Lung (tissue), 12 donors: ENCODE measurements around the gene PRSS12. TPM values are rescaled to one million over a fixed set of nuclear protein-coding genes. Genes with fewer than 3 reads are reported as not detected.

Experiments used
- ATAC-seq: fragments of 200-7000 bp; cut with Tn5 transposase; one replicate; pipeline ENCODE4 v1.9.1; 2020; ENCODE audit warnings: moderate number of reproducible peaks; ENCODE audit not compliant: insufficient read depth, low FRiP score
- DNase-seq, 3 donors: peaks; one replicate each; pipeline ENCODE4 v3.0.0-alpha.2; 2013 to 2017
- H3K27ac ChIP-seq, 2 donors: one replicate each; pipeline ENCODE4 v1.5.1; 2013; ENCODE audit warnings: mild to moderate bottlenecking in 2 of 2, moderate library complexity in 2 of 2, control low read depth in 1 of 2, inconsistent platforms in 1 of 2, low read depth in 1 of 2, low read length in 1 of 2
- H3K27me3 ChIP-seq, 3 donors: one replicate each; pipeline ENCODE4 v1.5.1; 2013; ENCODE audit warnings: low read length in 2 of 3; ENCODE audit not compliant: control insufficient read depth in 3 of 3, insufficient read depth in 3 of 3
- H3K36me3 ChIP-seq, 4 donors: one replicate each; pipeline ENCODE4 v1.5.1; 2013; ENCODE audit warnings: low read length in 4 of 4, mild to moderate bottlenecking in 1 of 4, moderate library complexity in 1 of 4; ENCODE audit not compliant: control insufficient read depth in 4 of 4, insufficient read depth in 4 of 4
- H3K4me1 ChIP-seq, 5 donors: one replicate each; pipeline ENCODE4 v1.5.1; 2013; ENCODE audit warnings: low read length in 5 of 5, mild to moderate bottlenecking in 2 of 5, moderate library complexity in 1 of 5; ENCODE audit not compliant: control insufficient read depth in 5 of 5, insufficient read depth in 5 of 5
- H3K4me3 ChIP-seq: one replicate; pipeline ENCODE4 v1.5.1; 2013; ENCODE audit warnings: mild to moderate bottlenecking, control low read depth, moderate library complexity
- H3K9ac ChIP-seq, 2 donors: one replicate each; pipeline ENCODE4 v1.5.1; 2013; ENCODE audit warnings: low read length in 2 of 2, control low read depth in 1 of 2; ENCODE audit not compliant: insufficient read depth in 1 of 2
- H3K9me3 ChIP-seq, 4 donors: one replicate each; pipeline ENCODE4 v1.5.1; 2013; ENCODE audit warnings: low read length in 3 of 4, mild to moderate bottlenecking in 1 of 4, moderate library complexity in 1 of 4; ENCODE audit not compliant: control insufficient read depth in 4 of 4, insufficient read depth in 3 of 4
- CTCF ChIP-seq: IDR thresholded peaks from 2 replicates; pipeline ENCODE4 v1.5.1; 2012; ENCODE audit warnings: mild to moderate bottlenecking; ENCODE audit errors: control extremely low read depth, extremely low read depth
- WGBS, 2 donors: extraction: QIAGEN DNeasy Blood & Tissue Kit; methylation state at CpG; one replicate each; pipeline ENCODE4 v1.1.7; 2013; 5-methylcytosine and 5-hydroxymethylcytosine counted together
- polyA plus RNA-seq, 2 donors: library from polyadenylated mRNA; stranded (reverse); fragments of 200-250 nt; gene quantifications; one replicate each; pipeline ENCODE4 v1.2.1, GENCODE V29; 2013
- total RNA-seq, 2 donors: library from RNA; depleted of rRNA in 1 of 2; stranded (reverse); fragments of >200 nt in 1 of 2; gene quantifications; one replicate each; pipeline ENCODE4 v1.2.1, GENCODE V29; 2014 to 2021
- donor health status: control.
- donor health status: control.
- donor health status: Bipolar disorder and iron deficiency.
- donor health status: healthy.
- donor health status: DM: yes; HTN: yes; CAD: no.

The PRSS12 gene
- total and polyA plus RNA-seq, 4 donors: 2.9 to 55.0 (median 8.2) TPM

GRCh38 chr4:118346495-118346894 is 6.3 kb downstream of the PRSS12 start:
- DNase-seq (no peak), ATAC-seq (no peak)
- peaks cover 0 to 1% (median 0%) of the 10 kb centered on the region in 4 donors for H3K9me3 ChIP-seq
- TF ChIP-seq CTCF: no peak
- H3K9ac ChIP-seq: no peak overlapping the region
- no peak overlapping the region for H3K4me3 ChIP-seq
- whole genome bisulfite sequencing, 2 donors: 87 to 96% methylated on average over 4 of the region's 4 CpGs
- H3K4me1 ChIP-seq: no peaks in the 10 kb centered on the region
- peaks cover 0 to 5% (median 0%) of the 10 kb centered on the region in 3 donors for H3K27me3 ChIP-seq
- H3K27ac ChIP-seq: no peak overlapping the region
- no peaks in the 10 kb centered on the region for H3K36me3 ChIP-seq

- DNase-seq: no peak
- Histone ChIP-seq H3K27me3 (peaks cover 0 to 5% (median 0%) of the 10 kb centered on the region in 3 donors), H3K36me3 (no peaks in the 10 kb centered on the region), H3K9ac (no peak overlapping the region), H3K4me1 (no peaks in the 10 kb centered on the region), H3K9me3 (peaks cover 0 to 1% (median 0%) of the 10 kb centered on the region in 4 donors), H3K27ac (no peak overlapping the region), H3K4me3 (no peak overlapping the region)
- no peak for ATAC-seq
- TF ChIP-seq CTCF: no peak
- 67 to 69% methylated on average over 1 of the region's 1 CpG for WGBS, 2 donors
Measured at GRCh38 chr4:118345813-118346212, 7.0 kb downstream of the PRSS12 start.

- Histone ChIP-seq H3K27me3 (no peaks in the 10 kb centered on the region), H3K9me3 (peaks cover 0 to 1% (median 0%) of the 10 kb centered on the region in 4 donors), H3K27ac (no peak overlapping the region), H3K9ac (no peak overlapping the region), H3K4me1 (no peaks in the 10 kb centered on the region), H3K4me3 (no peak overlapping the region), H3K36me3 (no peaks in the 10 kb centered on the region)
- ATAC-seq (no peak), DNase-seq (no peak)
- no peak for TF ChIP-seq CTCF
Measured at GRCh38 chr4:118344801-118345200, 8.0 kb downstream of the PRSS12 start.

GRCh38 chr4:118343501-118343900 is 9.3 kb downstream of the PRSS12 start:
- Histone ChIP-seq H3K27ac (no peak overlapping the region), H3K36me3 (no peaks in the 10 kb centered on the region), H3K27me3 (no peaks in the 10 kb centered on the region), H3K4me1 (no peaks in the 10 kb centered on the region), H3K4me3 (no peak overlapping the region), H3K9ac (no peak overlapping the region), H3K9me3 (peaks cover 0 to 1% (median 0%) of the 10 kb centered on the region in 4 donors)
- no peak for ATAC-seq
- TF ChIP-seq CTCF: no peak
- 95 to 98% methylated on average over 3 of the region's 3 CpGs for WGBS, 2 donors
- no peak for DNase-seq
